Measurements from ENCODE around the gene XPNPEP1.

Gene XPNPEP1

GRCh38 chr10:109922976-109923921 is at the start of gene XPNPEP1:
XPNPEP1 (minus strand) TSS chr10:109923511; CDS start chr10:109923433, 78 bp downstream.
- peak; percentile 78 for DNase-seq

- no peak for DNase-seq
Observed at GRCh38 chr10:109972372-109973001, 49.2 kb upstream of the XPNPEP1 start.

- DNase-seq = no peak
Observed at GRCh38 chr10:109971634-109972033, 48.3 kb upstream of the XPNPEP1 start.

GRCh38 chr10:109969760-109970346 is 46.5 kb upstream of the XPNPEP1 start:
- DNase-seq = no peak

- no peak for DNase-seq
Observed at GRCh38 chr10:109968953-109969759, 45.8 kb upstream of the XPNPEP1 start.

- no peak for DNase-seq
Observed at GRCh38 chr10:109967739-109968088, 44.4 kb upstream of the XPNPEP1 start.

- no peak for DNase-seq
Observed at GRCh38 chr10:109966961-109967738, 43.8 kb upstream of the XPNPEP1 start.

- no peak for DNase-seq
Observed at GRCh38 chr10:109964318-109964717, 41.0 kb upstream of the XPNPEP1 start.

GRCh38 chr10:109963439-109963838 is 40.1 kb upstream of the XPNPEP1 start:
- DNase-seq = no peak

GRCh38 chr10:109962247-109962646 is 38.9 kb upstream of the XPNPEP1 start:
- DNase-seq = no peak

GRCh38 chr10:109961174-109962001 is 38.1 kb upstream of the XPNPEP1 start:
- DNase-seq = no peak

GRCh38 chr10:109960682-109961081 is 37.4 kb upstream of the XPNPEP1 start:
- DNase-seq = no peak

- DNase-seq = no peak
Observed at GRCh38 chr10:109959259-109960145, 36.2 kb upstream of the XPNPEP1 start.

GRCh38 chr10:109958059-109958458 is 34.7 kb upstream of the XPNPEP1 start:
- no peak for DNase-seq

GRCh38 chr10:109957092-109957797 is 33.9 kb upstream of the XPNPEP1 start:
- DNase-seq = peak; percentile 49

- DNase-seq = peak; percentile 34
Observed at GRCh38 chr10:109956454-109957091, 33.3 kb upstream of the XPNPEP1 start.

- no peak for DNase-seq
Observed at GRCh38 chr10:109953766-109954165, 30.5 kb upstream of the XPNPEP1 start.

GRCh38 chr10:109952526-109952925 is 29.2 kb upstream of the XPNPEP1 start:
- DNase-seq = no peak

Measured in NCI-H345 (cell line).